Astrocyte (in vitro differentiated cells and primary cell): ENCODE results near the gene ZNF692. TPM values are rescaled to one million over a fixed set of nuclear protein-coding genes. Genes with fewer than 3 reads are reported as not detected.
"Not testable (repeated sequence)": the region's sequence is repeated elsewhere in the genome, so short reads cannot be mapped to it uniquely, and the experiment has no call there.

Source experiments
- DNase-seq: peaks from one replicate; pipeline ENCODE4 v3.0.0-alpha.2; 2010; ENCODE audit warnings: low read depth
- FAIRE-seq: peaks from 2 replicates; lab custom pipeline; 2011; peaks lifted over from hg19 to GRCh38; lab: Jason Lieb, UNC
- H2AFZ ChIP-seq: 2 replicates; pipeline ENCODE4 v1.6.0; 2012; ENCODE audit warnings: low read depth, low read length, inconsistent platforms
- H3K27ac ChIP-seq: 2 replicates; pipeline ENCODE4 v1.5.1; 2011; ENCODE audit warnings: low read depth, low read length, inconsistent platforms
- H3K27me3 ChIP-seq: 2 replicates; pipeline ENCODE4 v1.6.0; 2011; ENCODE audit warnings: low read length, inconsistent platforms; ENCODE audit not compliant: insufficient read depth
- H3K36me3 ChIP-seq: 2 replicates; pipeline ENCODE4 v1.5.1; 2011; ENCODE audit warnings: low read length, inconsistent platforms; ENCODE audit not compliant: insufficient read depth
- H3K4me1 ChIP-seq: 2 replicates; pipeline ENCODE4 v1.5.1; 2011; ENCODE audit warnings: low read length, inconsistent platforms; ENCODE audit not compliant: insufficient read depth
- H3K4me2 ChIP-seq: 2 replicates; pipeline ENCODE4 v1.6.0; 2012; ENCODE audit warnings: low read length, inconsistent platforms
- H3K4me3 ChIP-seq: 2 replicates; pipeline ENCODE4 v1.5.1; 2011; ENCODE audit warnings: low read depth, mild to moderate bottlenecking, low read length, inconsistent platforms; ENCODE audit not compliant: insufficient read depth
- H3K79me2 ChIP-seq: 2 replicates; pipeline ENCODE4 v1.6.0; 2012; ENCODE audit warnings: mild to moderate bottlenecking, low read length, inconsistent platforms; ENCODE audit not compliant: insufficient read depth
- H3K9ac ChIP-seq: 2 replicates; pipeline ENCODE4 v1.6.0; 2012; ENCODE audit warnings: mild to moderate bottlenecking, low read length, inconsistent platforms
- H3K9me3 ChIP-seq: 2 replicates; pipeline ENCODE4 v1.5.1; 2012; ENCODE audit warnings: low read depth, mild to moderate bottlenecking, low read length, inconsistent platforms; ENCODE audit not compliant: insufficient read depth
- H4K20me1 ChIP-seq: 2 replicates; pipeline ENCODE4 v1.6.0; 2012; ENCODE audit warnings: low read length, inconsistent platforms; ENCODE audit not compliant: insufficient read depth
- H3K27ac Mint-ChIP-seq: one replicate; pipeline ENCODE4 v1.8.0; 2021; ENCODE audit warnings: mild to moderate bottlenecking, mixed read lengths; ENCODE audit not compliant: unreplicated experiment
- H3K27me3 Mint-ChIP-seq: one replicate; pipeline ENCODE4 v1.8.0; 2021; ENCODE audit warnings: low read depth, mixed read lengths; ENCODE audit not compliant: unreplicated experiment
- H3K36me3 Mint-ChIP-seq: one replicate; pipeline ENCODE4 v1.8.0; 2021; ENCODE audit warnings: low read depth, mixed read lengths; ENCODE audit not compliant: unreplicated experiment
- H3K4me1 Mint-ChIP-seq: one replicate; pipeline ENCODE4 v1.8.0; 2021; ENCODE audit warnings: low read depth, mixed read lengths; ENCODE audit not compliant: unreplicated experiment
- H3K4me3 Mint-ChIP-seq: one replicate; pipeline ENCODE4 v1.8.0; 2021; ENCODE audit warnings: mild to moderate bottlenecking, moderate library complexity, mixed read lengths; ENCODE audit not compliant: unreplicated experiment
- H3K9me3 Mint-ChIP-seq: one replicate; pipeline ENCODE4 v1.8.0; 2021; ENCODE audit warnings: mild to moderate bottlenecking, mixed read lengths; ENCODE audit not compliant: unreplicated experiment
- CTCF ChIP-seq: IDR thresholded peaks from 2 replicates; pipeline ENCODE4 v1.5.1; 2011; ENCODE audit warnings: low read depth, mild to moderate bottlenecking, inconsistent platforms, low read length, moderate library complexity; ENCODE audit not compliant: insufficient read depth
- EZH2 ChIP-seq: IDR thresholded peaks from 2 replicates; pipeline ENCODE4 v1.6.1; 2012; ENCODE audit warnings: mild to moderate bottlenecking, low read length, inconsistent platforms; ENCODE audit not compliant: insufficient read depth
- total RNA-seq: library from RNA; stranded (reverse); gene quantifications from 2 replicates; pipeline ENCODE4 v1.2.1, GENCODE V29; 2021

Gene ZNF692
- total RNA-seq, 1 donor from 2014 or later: 41.4 TPM

GRCh38 chr1:248805876-248806275 is 53.0 kb downstream of the ZNF692 start:
- no peaks in the 10 kb centered on the region for H3K4me1 Mint-ChIP-seq
- H3K9me3 Mint-ChIP-seq: peaks cover 3% of the 10 kb centered on the region
- no peak overlapping the region for H3K4me2 ChIP-seq
- DNase-seq (no peak), FAIRE-seq (no peak)
- peaks cover 2% of the 10 kb centered on the region for H3K36me3 Mint-ChIP-seq
- H3K4me3 ChIP-seq: no peak overlapping the region
- H3K9me3 ChIP-seq: no peaks in the 10 kb centered on the region
- H3K36me3 ChIP-seq: no peaks in the 10 kb centered on the region
- no peak overlapping the region for H3K4me3 Mint-ChIP-seq
- no peak overlapping the region for H3K9ac ChIP-seq
- no peak for TF ChIP-seq EZH2
- no peak for TF ChIP-seq CTCF
- H3K4me1 ChIP-seq: peaks cover under 1% of the 10 kb centered on the region
- H3K27ac Mint-ChIP-seq: no peak overlapping the region
- H3K27ac ChIP-seq: no peak overlapping the region
- H3K27me3 ChIP-seq: no peaks in the 10 kb centered on the region
- peaks cover 16% of the 10 kb centered on the region for H4K20me1 ChIP-seq
- H3K27me3 Mint-ChIP-seq: peaks cover 8% of the 10 kb centered on the region
- no peaks in the 10 kb centered on the region for H3K79me2 ChIP-seq
- no peak overlapping the region for H2AFZ ChIP-seq

DNA sequence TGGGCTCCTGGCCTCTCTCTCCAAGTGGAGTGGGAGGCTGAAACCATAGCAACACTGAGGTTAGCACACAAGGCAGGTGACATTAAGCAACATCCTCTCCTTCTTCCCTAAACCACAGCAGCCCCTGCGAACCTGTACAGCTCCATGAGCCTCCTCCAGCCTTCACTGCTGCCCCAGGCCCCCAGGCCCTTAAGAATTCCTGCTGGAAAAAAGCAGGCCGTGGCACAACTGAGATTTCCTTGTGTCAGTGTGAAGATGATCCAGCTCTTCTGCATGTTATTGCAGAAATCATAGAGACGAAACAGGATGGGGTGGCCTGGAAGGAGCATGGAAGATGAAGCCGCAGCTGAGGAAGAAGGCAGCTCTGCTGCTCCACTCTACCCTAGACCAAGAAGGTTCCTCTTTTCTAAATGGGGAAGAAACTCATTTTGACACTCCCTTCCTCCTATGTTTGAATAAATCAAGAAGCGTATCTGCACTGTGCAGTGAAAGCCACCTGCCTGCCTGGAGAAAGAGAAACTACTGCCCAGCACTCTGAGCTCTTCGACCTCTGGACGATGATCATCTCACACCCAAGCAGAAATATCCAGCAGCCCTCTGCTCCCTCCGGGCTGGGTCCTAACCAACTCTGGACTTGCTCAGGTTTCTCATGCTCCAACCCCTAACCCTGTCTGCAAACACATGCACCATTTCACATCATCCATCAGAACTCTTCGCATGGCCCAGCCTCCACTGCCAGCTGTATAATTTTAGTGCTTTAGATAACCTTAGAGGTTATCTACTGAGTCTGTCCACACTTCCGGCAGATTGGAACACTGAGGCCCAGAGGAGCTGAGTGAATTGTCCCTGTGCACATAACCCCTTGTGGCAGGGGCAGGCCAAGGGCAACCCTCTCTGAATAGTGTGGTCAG is 53.9 kb downstream of the ZNF692 start:
- no peak overlapping the region for H3K27ac Mint-ChIP-seq
- Histone ChIP-seq H3K4me2 (no peak overlapping the region), H3K4me3 (no peak overlapping the region), H3K9me3 (no peaks in the 10 kb centered on the region), H3K79me2 (no peaks in the 10 kb centered on the region), H3K27ac (no peak overlapping the region), H3K9ac (no peak overlapping the region), H4K20me1 (peaks cover 7% of the 10 kb centered on the region), H3K27me3 (no peaks in the 10 kb centered on the region), H3K36me3 (no peaks in the 10 kb centered on the region), H3K4me1 (no peaks in the 10 kb centered on the region), H2AFZ (no peak overlapping the region)
- peaks cover 8% of the 10 kb centered on the region for H3K27me3 Mint-ChIP-seq
- no peaks in the 10 kb centered on the region for H3K4me1 Mint-ChIP-seq
- TF ChIP-seq CTCF (no peak), EZH2 (no peak)
- DNase-seq: no peak
- H3K36me3 Mint-ChIP-seq: peaks cover 2% of the 10 kb centered on the region
- peaks cover 3% of the 10 kb centered on the region for H3K9me3 Mint-ChIP-seq
- H3K4me3 Mint-ChIP-seq: no peak overlapping the region
- no peak for FAIRE-seq

- not testable (repeated sequence) for H3K36me3 ChIP-seq, H3K9me3 ChIP-seq, H3K4me3 ChIP-seq, H3K36me3 Mint-ChIP-seq, H3K4me3 Mint-ChIP-seq, H3K4me1 ChIP-seq, H3K79me2 ChIP-seq, H3K27ac ChIP-seq, H4K20me1 ChIP-seq, DNase-seq, H3K9ac ChIP-seq, H3K27me3 ChIP-seq, H3K27me3 Mint-ChIP-seq, H2AFZ ChIP-seq, H3K4me1 Mint-ChIP-seq, FAIRE-seq, H3K27ac Mint-ChIP-seq, H3K4me2 ChIP-seq, H3K9me3 Mint-ChIP-seq
Observed at GRCh38 chr1:248803501-248803900, 55.4 kb downstream of the ZNF692 start.
